SK-N-SH (cell line): ENCODE data around the gene NXNL1.

Experiments
- MEF2A ChIP-seq: IDR thresholded peaks from 2 replicates; pipeline ENCODE4 v1.4.0; 2012; ENCODE audit warnings: low read depth, borderline replicate concordance
- POLR2AphosphoS5 ChIP-seq: IDR thresholded peaks from 2 replicates; pipeline ENCODE4 v1.6.1; 2012; ENCODE audit warnings: low read depth, low read length
- RCOR1 ChIP-seq: fragments of 150-350 bp; IDR thresholded peaks from 2 replicates; pipeline ENCODE4 v1.6.1; 2017; ENCODE audit warnings: antibody characterized with exemption, low read length
- SMC3 ChIP-seq: IDR thresholded peaks from 2 replicates; pipeline ENCODE4 v1.6.1; 2012; ENCODE audit warnings: low read depth, low read length, improper control_type of control experiment
- TAF1 ChIP-seq: IDR thresholded peaks from 2 replicates; pipeline ENCODE4 v1.6.1; 2012; ENCODE audit warnings: low read depth, mild to moderate bottlenecking, low read length, moderate library complexity, borderline replicate concordance
- TEAD4 ChIP-seq: IDR thresholded peaks from 2 replicates; pipeline ENCODE4 v1.4.0; 2012; ENCODE audit warnings: mild to moderate bottlenecking, borderline replicate concordance; ENCODE audit not compliant: insufficient read depth
- YY1 ChIP-seq: IDR thresholded peaks from 2 replicates; pipeline ENCODE4 v1.4.0; 2012; ENCODE audit warnings: low read depth, mild to moderate bottlenecking
- TF ChIP-seq, protein P1 (sequence below): fragments of 200-600 bp; sonication (generic); IDR thresholded peaks from 2 replicates; pipeline ENCODE4 v1.6.1; 2017; ENCODE audit warnings: antibody characterized with exemption, mild to moderate bottlenecking, moderate library complexity
- TF ChIP-seq, protein P2 (sequence below): IDR thresholded peaks from 2 replicates; pipeline ENCODE4 v1.4.0; 2012; ENCODE audit warnings: low read depth

DNA sequence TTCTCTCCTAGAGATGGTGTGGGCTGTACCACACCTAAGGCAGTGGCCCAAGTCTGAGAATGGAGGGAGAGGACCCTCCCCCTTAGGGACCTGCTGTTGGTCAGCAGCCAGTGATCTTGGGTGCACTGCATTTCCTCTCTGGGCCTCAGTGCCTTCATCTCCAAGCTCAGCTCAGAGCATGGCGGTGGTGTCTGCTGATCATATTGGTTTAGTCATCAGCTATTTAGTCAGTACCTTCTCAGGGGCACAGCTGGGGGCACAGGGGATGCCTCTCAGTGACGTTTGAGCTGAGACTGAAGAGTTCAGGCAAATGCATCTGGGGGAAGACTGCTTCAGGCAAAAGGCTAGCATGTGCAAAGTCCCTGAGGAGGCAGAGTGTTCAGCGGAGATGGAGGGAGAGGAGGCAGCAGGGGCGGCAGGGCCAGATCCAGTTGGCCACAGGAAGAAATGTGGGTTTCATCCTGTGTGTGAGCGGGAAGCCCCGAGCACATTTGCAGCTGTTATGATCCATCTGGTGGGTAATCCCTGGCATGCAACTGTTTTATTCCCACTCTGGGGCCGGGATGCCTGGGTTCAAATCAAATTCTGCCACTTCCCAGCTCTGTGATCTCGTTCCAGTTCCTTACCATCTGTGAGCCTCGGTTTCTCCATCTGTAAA is 35.0 kb upstream of the NXNL1 start:
- no peak for TF ChIP-seq TEAD4
- TF ChIP-seq, protein P1, sequence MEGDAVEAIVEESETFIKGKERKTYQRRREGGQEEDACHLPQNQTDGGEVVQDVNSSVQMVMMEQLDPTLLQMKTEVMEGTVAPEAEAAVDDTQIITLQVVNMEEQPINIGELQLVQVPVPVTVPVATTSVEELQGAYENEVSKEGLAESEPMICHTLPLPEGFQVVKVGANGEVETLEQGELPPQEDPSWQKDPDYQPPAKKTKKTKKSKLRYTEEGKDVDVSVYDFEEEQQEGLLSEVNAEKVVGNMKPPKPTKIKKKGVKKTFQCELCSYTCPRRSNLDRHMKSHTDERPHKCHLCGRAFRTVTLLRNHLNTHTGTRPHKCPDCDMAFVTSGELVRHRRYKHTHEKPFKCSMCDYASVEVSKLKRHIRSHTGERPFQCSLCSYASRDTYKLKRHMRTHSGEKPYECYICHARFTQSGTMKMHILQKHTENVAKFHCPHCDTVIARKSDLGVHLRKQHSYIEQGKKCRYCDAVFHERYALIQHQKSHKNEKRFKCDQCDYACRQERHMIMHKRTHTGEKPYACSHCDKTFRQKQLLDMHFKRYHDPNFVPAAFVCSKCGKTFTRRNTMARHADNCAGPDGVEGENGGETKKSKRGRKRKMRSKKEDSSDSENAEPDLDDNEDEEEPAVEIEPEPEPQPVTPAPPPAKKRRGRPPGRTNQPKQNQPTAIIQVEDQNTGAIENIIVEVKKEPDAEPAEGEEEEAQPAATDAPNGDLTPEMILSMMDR, result no peak
- TF ChIP-seq RCOR1, result no peak
- no peak for TF ChIP-seq TAF1
- no peak for TF ChIP-seq MEF2A
- no peak for TF ChIP-seq SMC3
- no peak for TF ChIP-seq YY1
- no peak for TF ChIP-seq POLR2AphosphoS5
- TF ChIP-seq, protein P2, sequence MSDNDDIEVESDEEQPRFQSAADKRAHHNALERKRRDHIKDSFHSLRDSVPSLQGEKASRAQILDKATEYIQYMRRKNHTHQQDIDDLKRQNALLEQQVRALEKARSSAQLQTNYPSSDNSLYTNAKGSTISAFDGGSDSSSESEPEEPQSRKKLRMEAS, result no peak
